Measurements from ENCODE around the gene NGB. TPM values are rescaled to one million over a fixed set of nuclear protein-coding genes. Genes with fewer than 3 reads are reported as not detected.

Gene NGB
- total RNA-seq, 1 donor from 2014 or later: 0.35 TPM

DNA sequence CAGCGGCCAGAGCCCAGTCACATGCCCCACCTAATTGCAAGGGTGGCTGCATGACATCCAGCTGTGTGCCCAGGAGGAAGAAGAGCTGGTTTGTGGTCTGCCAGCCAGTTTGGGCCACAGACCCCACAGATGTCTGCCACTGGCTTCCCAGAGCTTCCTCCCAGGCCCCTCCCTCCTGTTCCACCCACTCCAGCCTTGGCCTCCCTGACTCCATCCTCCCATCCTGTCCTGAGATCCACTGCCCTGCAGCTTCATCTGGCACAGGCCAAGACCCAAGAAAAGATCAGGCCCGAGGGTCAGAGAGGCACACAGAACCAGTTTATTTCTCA is 5.9 kb downstream of the NGB start:
- no peak for DNase-seq (ENCODE audit: low read depth)

DNA sequence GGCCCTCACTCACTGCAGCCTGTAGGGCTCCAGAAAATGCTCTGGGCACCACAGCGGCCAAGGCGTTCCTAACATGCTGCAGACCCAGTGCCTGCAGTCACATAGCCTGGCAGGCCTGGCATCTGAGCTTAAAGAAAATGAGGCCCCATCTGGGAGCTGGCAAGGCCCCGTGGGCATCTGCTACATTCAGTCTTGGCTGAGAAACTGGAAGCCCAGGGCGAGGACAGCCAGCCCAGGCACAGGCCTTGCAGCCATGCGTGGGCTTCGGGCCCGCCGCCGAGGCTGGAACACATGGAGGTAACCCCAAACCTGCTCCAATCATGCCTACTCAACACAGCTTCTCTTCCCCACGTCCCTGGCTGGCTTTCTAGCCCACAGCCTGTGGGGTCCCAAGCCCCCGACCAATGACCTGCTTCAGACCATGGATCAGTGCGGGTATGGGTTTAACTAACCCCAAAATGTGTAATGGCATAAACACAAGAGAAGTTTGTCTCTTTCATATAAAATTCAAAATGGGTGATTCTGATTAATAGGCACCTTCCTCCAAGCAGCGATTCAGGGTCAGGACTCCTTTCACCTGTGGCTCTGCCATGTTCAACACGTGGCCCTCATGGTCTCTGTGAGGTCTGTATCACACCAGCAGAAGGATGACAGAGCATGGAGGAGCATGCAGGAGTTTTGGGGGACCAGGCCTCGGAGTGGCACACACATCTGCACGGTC is 6.4 kb downstream of the NGB start:
- no peak for DNase-seq (ENCODE audit: low read depth)

DNA sequence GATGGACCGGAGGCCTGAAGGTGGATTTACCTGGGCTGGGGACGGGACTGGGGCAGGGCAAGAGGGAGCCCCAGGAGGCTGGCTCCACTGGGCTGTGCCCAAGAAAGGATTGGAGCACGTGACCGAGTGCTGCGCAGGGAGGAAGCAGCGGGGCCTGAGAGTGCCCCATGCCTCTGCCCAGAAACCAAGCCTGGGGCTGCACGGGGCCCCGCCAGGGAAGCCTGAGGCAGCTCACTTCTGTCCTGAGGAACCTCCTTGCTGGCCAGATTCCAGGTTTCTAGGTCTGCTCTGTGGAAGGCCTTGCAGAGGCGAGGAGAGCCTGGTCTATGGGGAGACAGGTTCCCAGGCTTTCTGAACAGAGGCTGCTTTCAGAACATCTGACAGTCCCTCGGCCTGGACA is 10.4 kb downstream of the NGB start:
- no peak for DNase-seq (ENCODE audit: low read depth)

DNA sequence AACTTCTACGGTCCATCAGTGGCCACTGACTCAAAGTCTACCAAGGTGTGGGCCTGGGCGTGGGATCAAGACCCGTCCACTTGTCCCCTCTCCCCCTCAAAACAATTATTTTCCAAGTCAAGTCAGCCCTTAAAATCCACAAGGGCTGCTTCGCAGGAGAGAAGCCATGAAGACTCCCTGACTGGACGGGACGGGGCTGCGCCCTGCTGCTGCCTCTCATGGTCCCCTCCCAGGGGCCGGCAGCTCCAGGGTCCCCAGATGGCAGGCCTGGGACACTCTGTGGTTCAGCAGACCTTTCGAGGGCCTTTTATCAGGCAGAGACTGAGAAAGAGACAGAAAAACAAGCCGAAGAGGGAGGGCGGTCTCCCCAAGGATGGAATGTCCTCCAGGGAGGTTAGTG is 10.8 kb downstream of the NGB start:
- DNase-seq (ENCODE audit: low read depth): no peak

DNA sequence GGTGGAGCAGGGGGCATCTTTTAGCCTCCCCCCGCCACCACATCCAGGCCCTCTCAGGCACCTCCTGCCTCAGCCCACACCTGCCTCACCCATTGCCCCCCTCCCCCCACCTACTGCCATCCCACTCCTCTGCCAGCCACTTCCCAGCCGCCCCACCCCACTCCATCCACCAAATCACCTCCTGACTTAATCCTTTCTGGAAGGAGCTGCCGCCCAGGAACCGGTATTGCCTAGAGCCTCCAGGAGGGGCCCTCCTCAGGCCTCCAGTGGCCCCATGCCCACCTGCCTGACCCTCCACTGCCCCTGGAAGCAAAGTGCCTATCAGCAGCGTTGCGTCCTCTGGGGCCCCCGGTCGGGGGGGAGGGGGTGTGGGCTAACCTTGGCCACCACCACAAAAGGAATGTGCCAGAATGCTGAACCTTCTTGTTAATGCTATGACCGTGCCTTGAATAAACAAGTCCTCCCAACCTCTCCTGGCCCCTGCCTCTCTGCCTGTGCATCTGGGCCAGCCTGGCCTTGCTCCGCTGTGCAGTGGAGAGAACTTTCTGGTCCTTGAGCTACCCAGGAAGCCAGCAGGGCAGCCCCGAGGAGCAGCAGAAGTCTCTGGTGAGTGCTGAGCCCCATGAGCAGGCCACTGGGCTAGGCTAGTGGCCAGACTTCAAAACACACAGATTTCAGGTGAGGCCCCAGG is 11.8 kb downstream of the NGB start:
- no peak for DNase-seq (ENCODE audit: low read depth)

DNA sequence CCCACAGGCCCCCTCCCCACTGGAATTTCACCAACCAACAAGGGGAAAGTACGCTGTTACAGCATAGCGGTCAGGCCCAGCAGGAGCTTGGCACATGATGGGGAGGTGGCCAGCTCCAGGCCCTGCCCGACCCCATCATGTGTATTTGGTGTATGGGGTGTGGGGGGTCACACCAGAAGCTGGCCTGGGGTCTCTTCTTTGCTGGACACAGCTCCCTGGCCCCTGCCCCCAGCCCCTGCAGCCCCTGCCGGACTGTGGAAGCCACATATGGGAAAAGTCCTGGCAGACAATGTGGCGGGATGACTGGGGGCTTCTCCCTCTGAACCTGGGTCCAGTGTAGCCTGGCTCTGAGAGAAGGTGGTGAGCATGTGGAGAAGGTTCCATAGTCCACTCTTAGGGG is 12.4 kb downstream of the NGB start:
- no peak for DNase-seq (ENCODE audit: low read depth)

DNA sequence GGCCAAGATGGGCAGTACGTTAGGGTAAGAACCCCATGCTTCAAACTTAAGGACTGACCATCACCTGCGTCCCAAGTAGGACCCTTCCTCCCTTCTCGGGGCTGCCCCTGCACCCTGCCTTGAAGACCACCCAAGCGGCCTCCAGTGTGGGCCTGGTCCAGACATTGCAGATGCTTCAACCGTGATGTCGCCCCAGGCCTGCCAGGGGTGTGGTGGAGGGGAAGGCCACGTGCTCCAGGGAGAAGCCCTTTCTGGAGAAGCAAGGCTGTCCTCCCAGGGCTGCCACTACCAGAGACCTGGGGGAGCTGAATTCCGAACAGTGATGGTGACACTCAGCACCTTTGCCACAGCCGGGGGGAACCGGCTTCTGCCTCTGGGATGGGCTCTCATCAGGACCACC is 13.3 kb downstream of the NGB start:
- no peak for DNase-seq (ENCODE audit: low read depth)

DNA sequence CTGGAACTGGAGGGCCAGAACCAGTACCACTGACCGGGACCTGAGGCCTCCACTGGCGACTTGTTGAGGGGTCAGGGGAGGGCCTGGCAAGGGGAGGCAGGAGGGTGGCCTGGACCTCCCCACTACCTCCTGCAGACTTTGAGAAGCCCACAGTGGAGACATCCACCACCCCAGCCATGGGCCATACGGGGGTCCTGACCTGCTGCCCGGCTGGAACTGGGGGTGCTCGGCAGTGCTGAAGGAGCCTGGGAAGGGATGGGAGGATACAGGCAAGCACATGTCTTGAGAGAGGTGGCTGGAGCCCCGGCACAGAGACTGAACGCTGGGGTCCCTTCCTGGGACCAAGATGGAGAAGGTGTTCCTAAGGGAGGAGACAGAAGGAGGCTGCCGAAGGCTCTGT is 14.3 kb downstream of the NGB start:
- DNase-seq (ENCODE audit: low read depth): no peak

DNA sequence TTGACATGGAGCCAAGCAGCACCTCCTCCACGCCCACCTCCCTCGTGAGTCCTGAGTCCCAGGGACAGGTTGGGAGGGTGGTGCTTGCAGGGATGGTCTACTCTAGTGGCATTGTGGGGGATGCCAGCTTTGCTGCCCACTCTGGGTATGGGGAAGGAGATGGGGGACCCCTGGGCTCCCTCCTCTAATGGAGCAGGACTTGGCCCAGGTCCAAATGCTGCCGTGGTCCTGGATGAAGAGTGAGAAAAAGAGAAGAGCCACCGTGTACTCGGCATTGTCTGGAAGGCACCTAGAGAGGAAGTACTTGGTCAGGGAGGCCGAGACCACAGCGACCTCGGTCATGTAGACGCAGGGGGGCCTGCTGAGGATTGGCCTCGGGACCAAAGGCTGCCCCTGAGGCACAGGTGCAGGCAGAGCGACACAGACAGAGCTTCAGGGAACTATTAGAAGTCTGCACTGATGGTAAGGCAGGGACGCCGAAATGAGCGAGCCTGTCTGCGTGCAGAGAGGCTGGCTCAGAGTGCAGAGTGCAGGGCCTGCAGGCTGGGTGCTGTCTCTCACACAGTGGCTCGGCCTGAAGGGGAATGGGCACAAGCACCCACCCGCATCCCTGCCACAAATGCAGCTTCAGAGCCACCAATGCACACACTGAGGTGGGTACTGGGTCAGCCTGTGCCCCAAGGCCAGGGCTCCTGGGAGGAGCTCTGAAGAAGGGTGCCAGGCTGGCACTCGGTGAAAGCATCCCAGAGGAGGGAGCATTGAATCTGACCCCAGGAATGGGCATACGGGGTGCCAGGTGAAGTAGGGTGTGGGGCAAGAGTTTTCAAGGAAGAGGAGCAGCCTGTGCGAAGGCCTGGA is 17.4 kb downstream of the NGB start:
- no peak for DNase-seq (ENCODE audit: low read depth)

DNA sequence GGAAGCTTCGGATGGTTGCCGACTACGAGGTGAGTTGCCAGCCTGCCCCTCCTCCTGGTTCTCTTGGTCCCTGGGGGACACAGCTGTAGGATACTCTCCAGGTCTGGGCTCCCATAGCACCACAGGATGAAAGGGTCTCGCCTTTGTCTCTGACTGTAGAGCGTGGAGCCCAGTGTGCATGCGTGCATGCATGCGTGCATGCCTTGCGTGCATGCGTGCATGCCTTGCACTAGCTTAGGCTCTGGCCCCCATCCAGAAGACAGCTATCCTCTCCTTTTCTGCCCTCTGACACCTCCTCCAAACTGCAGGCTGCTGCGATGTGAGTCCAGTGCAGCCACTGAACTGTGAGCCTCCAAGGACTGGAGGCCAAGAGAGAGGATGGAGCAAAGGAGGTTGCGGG is 19.1 kb downstream of the NGB start:
- DNase-seq (ENCODE audit: low read depth): no peak

DNA sequence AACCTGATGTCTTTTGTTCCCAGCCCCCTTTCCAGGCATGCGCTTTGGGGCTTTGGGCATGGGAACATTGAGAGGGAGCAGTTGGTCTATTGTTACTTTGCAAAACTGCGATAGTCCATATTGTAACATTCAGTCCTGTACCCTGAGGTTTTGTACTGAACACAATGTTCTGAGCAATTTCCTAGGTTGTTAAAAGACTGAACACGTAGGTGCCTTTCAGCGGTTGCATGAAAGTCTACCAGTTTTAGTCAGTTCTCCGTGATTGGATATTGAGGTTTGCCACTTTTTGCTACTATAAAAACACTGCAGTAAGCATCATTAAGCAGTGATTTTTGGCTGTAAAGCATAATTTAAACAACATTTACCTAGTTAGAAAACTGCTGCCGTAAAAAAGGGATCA is 20.1 kb downstream of the NGB start:
- DNase-seq (ENCODE audit: low read depth): no peak

DNA sequence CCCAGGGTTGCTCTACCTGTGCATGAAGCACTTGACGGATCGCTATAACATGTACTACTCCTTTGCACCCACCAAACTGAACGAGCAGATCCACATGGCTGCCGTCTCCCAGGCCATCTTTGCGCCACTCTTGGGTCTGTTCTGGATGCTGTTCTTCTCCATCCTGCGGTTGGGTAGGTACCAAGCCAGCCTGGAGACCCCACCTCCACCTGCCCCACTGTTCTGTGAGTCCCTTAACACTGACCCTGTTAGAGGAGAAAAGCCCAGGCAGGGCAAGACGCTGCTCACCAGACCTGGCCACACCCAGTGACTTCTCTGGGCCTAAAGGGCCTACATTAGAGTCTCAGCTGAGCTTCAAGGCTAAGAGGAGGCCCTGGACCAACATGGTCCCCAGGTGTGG is 21.7 kb downstream of the NGB start:
- DNase-seq (ENCODE audit: low read depth): no peak

DNA sequence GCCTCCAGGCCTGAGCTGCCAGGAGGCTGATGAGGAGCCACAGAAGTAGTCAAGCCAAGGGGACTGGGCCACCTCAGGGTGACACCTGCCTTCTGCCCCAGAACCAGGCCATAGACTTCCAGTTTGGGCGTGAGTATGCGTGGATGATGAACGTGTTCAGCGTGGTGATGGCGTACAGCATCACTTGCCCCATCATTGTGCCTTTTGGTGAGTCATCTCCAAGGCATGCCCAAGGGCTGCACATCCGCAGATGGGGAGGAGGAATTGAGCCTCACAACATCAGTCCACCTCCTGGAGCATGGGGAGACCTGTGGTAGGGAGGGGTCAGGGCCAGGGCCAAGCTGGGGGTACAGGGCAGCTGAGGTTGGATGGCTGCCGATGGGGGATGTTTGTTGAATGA is 22.3 kb downstream of the NGB start:
- DNase-seq (ENCODE audit: low read depth): no peak

DNA sequence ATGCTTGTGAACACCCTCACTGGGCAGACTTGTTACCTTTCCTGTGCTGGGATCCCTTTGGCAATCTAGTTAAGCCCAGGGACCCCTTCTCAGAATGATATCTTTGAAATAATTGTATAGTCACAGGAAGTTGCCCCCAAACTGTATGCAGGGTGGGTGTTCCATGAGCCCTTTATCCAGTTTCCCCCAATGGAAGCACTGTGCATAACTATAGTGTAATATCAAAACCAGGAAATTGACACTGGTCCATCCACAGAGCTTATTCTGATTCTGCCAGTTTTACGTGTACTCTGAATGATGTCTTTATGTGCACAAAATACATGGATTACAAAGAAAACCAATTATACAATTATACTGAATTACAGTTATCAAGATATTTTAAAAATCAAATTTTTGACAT is 24.2 kb downstream of the NGB start:
- DNase-seq (ENCODE audit: low read depth): no peak

DNA sequence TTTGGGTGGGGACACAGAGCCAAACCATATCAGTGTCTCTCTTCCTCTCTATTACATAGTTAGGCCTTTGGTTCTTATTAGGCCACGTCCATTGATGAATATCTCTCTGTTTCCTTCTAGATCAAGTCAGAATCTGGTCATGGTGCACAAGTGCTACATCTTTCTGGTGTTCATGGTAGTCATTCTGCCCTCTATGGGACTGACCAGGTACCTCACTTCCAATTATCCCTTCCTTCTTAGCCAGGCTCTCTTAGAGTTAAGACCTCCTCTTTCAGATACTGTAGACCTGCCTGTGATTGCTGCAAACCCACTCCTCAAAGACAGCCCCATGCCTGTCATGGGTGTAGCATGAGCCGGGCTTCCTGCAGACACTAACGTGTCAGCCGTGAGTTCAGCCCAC is 25.2 kb downstream of the NGB start:
- no peak for DNase-seq (ENCODE audit: low read depth)

DNA sequence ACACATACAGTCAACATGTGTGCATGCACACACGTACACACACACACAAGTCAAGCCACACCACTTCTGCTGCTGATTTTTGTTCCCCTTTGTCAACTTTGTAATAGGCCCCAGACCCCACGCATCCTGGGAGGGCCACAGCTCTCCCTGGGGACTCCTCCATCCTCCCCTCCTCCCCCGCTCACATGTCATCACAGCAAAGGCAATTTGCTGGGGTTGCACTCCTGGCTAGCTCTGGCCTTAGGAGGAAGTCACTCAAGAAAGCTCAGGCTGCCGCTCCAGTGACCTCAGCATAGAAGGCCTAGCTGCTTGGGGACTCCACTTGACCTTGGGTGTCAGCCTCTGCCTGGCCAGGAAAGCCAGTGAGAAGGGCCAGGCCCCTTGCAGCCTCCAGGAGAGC is 27.2 kb downstream of the NGB start:
- no peak for DNase-seq (ENCODE audit: low read depth)

DNA sequence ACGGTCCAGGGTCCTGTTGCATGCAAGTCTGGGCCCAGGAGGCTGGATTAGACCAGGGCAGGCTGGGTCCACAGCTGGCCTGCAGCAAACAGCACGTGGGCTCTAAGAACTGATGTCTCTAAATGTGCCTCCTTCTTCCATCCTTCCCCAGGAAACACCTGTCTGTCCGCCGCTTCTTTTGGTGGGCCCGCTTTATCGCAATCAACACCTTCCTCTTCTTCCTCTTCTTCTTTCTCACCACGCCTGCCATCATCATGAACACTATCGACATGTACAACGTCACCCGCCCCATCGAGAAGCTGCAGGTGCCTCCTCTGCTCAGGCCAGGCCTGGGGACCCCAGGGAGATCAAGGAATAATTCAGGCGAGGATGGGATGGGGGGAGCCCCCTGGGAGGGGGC is 28.3 kb downstream of the NGB start:
- DNase-seq (ENCODE audit: low read depth): no peak

DNA sequence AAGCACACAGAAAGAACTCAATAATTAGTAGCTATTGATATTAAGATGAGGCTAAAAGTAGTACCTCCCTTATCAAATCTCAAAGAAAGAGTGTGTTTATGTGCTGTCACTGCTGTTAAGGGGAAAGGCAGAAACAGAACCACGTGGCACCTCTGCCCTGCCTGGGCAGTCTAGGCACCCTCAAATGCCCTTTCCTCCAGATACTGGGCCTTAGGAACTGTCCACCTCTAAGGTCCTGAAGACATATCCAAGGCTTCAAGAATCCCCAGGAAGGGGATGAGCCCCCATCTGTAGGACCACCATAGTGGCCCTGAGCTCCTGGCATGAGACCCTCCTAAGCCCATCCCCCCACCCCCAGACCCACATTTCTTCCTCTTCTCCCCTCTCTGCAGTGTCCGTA is 29.1 kb downstream of the NGB start:
- DNase-seq (ENCODE audit: low read depth): no peak

DNA sequence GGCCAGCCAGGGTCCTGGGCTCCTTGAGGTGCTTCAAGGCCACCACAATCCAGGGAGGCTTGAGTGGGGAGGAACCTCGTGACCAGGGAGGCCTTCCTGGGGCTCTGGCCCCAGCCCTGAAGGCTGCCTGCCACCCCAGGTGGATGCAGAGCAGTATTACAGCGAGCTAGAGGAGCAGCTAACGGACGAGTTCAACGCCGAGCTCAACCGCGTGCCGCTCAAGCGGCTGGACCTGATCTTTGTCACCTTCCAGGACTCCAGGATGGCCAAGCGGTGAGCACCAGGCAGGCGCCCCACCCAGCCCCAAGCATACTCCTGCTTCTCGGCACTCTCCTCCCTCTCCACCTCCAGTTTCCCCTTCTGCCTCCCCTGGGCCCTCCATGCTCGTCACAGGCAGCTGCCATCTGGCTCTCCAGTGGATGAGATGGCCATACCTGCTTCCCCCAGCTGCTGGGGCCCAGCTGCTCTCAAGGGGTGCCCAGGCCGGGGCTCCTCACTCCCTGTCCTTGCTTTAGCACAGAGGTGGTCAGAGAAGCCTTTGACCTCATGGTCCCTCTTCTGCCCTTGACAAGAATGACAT is 30.6 kb downstream of the NGB start:
- no peak for DNase-seq (ENCODE audit: low read depth)

DNA sequence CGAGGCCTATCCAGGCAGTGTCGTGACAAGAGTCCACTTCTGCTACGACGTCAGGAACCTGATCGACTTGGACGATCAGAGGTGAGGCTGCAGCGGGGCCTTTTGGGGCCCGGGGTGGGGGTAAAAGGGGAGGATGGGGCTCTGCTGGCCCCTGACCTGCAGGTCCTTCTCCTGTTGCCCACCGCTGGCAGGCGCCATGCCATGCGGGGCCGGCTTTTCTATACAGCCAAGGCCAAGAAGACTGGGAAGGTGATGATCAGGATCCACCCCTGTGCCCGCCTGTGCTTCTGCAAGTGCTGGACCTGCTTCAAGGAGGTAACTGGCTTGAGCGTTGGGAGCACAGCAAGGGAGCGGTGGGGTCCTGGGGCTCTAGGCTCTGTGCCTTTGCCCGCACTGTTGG is 31.6 kb downstream of the NGB start:
- no peak for DNase-seq (ENCODE audit: low read depth)

DNA sequence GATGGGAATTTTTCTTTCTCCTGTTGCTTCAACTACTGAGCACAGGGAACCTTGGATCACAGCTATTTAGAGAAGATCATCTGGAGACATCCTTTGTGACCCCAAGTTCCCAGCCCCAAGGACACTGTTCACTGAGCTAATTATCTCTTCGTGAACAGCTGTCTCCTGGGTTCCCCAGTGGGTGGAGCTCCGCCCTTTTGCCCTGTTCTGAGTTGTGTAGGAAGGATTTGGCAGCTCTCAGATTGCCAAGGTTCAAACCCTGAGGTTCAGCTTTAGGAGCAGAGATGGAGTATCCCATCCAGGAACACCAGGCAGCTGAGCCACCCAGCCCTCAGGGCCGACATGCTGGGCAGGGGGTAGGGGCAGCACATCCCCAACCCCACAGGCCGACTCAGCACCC is 32.0 kb downstream of the NGB start:
- DNase-seq (ENCODE audit: low read depth): no peak

DNA sequence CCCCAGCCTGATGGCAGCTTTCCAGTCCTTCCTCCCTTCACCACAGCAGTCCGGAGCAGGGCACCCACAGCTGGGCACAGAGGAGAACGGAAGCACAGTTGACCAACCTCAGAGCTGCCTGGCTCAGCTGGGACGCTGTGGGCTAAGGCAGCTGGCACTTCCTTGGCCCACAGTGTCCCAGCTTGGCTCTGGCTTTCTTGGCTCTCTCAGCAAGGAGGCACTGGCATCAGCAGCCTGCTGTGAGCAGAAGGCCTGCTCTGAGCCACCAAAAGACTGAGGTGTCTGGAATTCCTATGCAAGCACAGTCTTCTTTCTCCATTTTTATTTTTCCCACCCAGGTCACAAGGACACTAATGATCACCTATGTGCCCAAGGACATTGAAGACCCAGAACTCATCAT is 32.6 kb downstream of the NGB start:
- DNase-seq (ENCODE audit: low read depth): no peak

DNA sequence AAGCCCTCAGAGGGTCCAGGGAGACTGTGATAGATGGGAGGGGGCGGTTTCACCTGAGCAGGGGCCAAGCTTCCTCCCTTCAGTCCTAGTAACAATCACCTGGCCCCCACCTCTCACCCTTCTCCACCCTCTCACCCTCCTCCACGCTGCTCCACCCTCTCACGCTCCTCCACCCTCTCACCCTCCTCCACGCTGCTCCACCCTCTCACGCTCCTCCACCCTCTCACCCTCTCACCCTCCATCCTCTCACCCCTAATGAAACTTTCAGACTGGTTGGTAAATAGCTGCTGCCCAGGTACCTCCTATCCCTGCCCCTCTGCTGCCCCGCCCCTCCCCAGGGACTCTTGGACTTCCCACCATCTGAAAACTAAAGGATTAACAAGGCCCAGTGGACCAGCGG is 34.2 kb downstream of the NGB start:
- DNase-seq (ENCODE audit: low read depth): no peak
